MM.1S (cell line): Measurements from ENCODE around the gene TENM4.

Experiments
- EZH2 ChIP-seq: fragments of 300-600 bp; sonication (generic); optimal IDR thresholded peaks from 2 replicates; pipeline ENCODE3; 2017; ENCODE audit warnings: low read depth, mild to moderate bottlenecking, antibody characterized with exemption, low read length, mixed read lengths
- EZH2phosphoT487 ChIP-seq: fragments of 300-600 bp; sonication (generic); IDR thresholded peaks from 2 replicates; pipeline ENCODE4 v1.6.1; 2018; ENCODE audit warnings: antibody characterized with exemption, low read length
- TF ChIP-seq, protein P1 (sequence below): fragments of 300-600 bp; sonication (generic); IDR thresholded peaks from 2 replicates; pipeline ENCODE4 v1.5.1; 2016; ENCODE audit warnings: antibody characterized with exemption, low read length, mixed read lengths

DNA sequence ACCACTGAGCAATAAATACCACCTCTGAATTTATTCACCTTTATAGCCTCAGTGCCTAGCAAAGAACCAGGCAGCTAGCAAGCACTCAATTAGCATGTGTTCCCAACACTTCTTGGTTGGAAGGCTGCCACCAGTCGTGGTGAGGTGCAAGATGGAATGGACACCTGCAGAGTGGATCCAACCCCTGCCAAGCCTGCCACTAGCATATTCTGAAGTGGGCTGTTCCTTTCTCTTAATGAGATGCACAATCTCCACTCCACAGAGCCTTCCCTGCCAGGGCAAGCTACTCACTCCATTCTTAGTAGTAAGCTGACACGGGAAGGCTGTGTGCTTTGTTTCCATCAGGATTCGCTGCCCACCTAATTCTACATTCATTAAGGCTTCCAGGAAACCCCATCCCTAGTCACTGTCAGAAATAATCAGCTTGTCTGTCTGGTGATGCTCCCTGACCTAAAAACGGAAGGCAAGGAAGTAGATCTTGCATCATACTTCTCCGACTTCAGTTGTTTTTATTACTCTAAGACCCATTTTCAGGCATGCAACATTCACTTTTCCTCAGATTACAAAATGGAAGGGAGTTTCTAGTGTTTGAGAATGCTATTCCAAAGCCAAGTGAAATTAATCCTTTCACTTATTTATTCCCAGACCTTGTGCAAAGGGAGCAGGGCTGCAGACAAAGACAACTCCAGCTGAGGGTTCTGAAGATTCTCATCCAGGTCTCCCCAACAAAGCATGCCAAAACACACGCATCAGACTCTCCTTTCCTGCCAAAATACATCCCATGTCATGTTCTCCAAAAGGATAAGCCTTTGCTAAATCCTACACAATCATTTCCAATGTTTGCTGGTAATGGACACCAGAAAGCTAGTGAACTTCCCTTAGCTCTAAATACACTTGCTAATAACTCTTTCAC is 128.0 kb downstream of the TENM4 start:
- TF ChIP-seq, protein P1, sequence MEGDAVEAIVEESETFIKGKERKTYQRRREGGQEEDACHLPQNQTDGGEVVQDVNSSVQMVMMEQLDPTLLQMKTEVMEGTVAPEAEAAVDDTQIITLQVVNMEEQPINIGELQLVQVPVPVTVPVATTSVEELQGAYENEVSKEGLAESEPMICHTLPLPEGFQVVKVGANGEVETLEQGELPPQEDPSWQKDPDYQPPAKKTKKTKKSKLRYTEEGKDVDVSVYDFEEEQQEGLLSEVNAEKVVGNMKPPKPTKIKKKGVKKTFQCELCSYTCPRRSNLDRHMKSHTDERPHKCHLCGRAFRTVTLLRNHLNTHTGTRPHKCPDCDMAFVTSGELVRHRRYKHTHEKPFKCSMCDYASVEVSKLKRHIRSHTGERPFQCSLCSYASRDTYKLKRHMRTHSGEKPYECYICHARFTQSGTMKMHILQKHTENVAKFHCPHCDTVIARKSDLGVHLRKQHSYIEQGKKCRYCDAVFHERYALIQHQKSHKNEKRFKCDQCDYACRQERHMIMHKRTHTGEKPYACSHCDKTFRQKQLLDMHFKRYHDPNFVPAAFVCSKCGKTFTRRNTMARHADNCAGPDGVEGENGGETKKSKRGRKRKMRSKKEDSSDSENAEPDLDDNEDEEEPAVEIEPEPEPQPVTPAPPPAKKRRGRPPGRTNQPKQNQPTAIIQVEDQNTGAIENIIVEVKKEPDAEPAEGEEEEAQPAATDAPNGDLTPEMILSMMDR = no peak
- no peak for TF ChIP-seq EZH2phosphoT487
- no peak for TF ChIP-seq EZH2
